K562 (cell line): Measurements from ENCODE around the gene PGPEP1. TPM values are rescaled to one million over a fixed set of nuclear protein-coding genes. Genes with fewer than 3 reads are reported as not detected.

Experiments used
- CBX1 ChIP-seq: sonication (generic); IDR thresholded peaks from 2 replicates; pipeline ENCODE4 v1.6.1; 2016; ENCODE audit warnings: antibody characterized with exemption, low read depth, mild to moderate bottlenecking
- DACH1 ChIP-seq: fragments of 450-650 bp; IDR thresholded peaks from 2 replicates; pipeline ENCODE4 v1.6.1; 2018; ENCODE audit not compliant: partially characterized antibody
- DNMT1 ChIP-seq: fragments of 450-650 bp; IDR thresholded peaks from 2 replicates; pipeline ENCODE4 v1.6.1; 2016; ENCODE audit warnings: antibody characterized with exemption, mild to moderate bottlenecking
- EHMT2 ChIP-seq: fragments of 450-650 bp; IDR thresholded peaks from 2 replicates; pipeline ENCODE4 v1.6.1; 2018; ENCODE audit warnings: antibody characterized with exemption
- EP400 ChIP-seq: fragments of 450-650 bp; IDR thresholded peaks from 2 replicates; pipeline ENCODE4 v1.6.1; 2017; ENCODE audit warnings: antibody characterized with exemption, mild to moderate bottlenecking, moderate library complexity
- FOS ChIP-seq: IDR thresholded peaks from 3 replicates; pipeline ENCODE4 v1.6.1; 2011; ENCODE audit not compliant: insufficient read length; ENCODE audit errors: extremely low read depth
- FOXM1 ChIP-seq, 2 experiments: fragments of 450-650 bp in 1 of 2; sonication (generic) in 1 of 2; formaldehyde crosslinking in 1 of 2; IDR thresholded peaks; 2 replicates each; pipeline versions ENCODE4 v1.6.1 to v1.9.0; 2017 to 2022; ENCODE audit warnings: low read depth in 2 of 2, mild to moderate bottlenecking in 2 of 2, missing genetic modification reagents in 1 of 2, moderate library complexity in 1 of 2
- GATAD2A ChIP-seq: fragments of 450-650 bp; IDR thresholded peaks from 2 replicates; pipeline ENCODE4 v1.6.1; 2017
- HMGXB4 ChIP-seq: sonication (generic); formaldehyde crosslinking; IDR thresholded peaks from 2 replicates; pipeline ENCODE4 v1.8.1; 2023; ENCODE audit warnings: mild to moderate bottlenecking, missing genetic modification reagents
- HNRNPL ChIP-seq: fragments of 200-400 bp; formaldehyde crosslinking; IDR thresholded peaks from 2 replicates; pipeline ENCODE4 v1.6.1; 2017; ENCODE audit warnings: low read depth, mild to moderate bottlenecking, low read length
- MITF ChIP-seq: IDR thresholded peaks from 2 replicates; pipeline ENCODE4 v1.6.1; 2014; ENCODE audit warnings: antibody characterized with exemption
- NRF1 ChIP-seq, 2 experiments: fragments of 450-650 bp; IDR thresholded peaks in 1 of 2; conservative IDR thresholded peaks in 1 of 2; 2 replicates each; pipeline ENCODE4 v1.6.1; 2014; ENCODE audit warnings: mild to moderate bottlenecking in 2 of 2
- TBL1XR1 ChIP-seq, 2 experiments: IDR thresholded peaks; 2 replicates each; pipeline ENCODE4 v1.6.1; 2012; ENCODE audit warnings: improper control_type of control experiment in 2 of 2, low read length in 2 of 2, mild to moderate bottlenecking in 1 of 2
- XRCC4 ChIP-seq: IDR thresholded peaks from one replicate; pipeline ENCODE4 v1.6.1; 2011; ENCODE audit not compliant: insufficient read depth, insufficient read length; ENCODE audit errors: extremely low read depth
- polyA plus RNA-seq, 8 experiments: library from polyadenylated mRNA; depleted of rRNA in 4 of 8; stranded (reverse) in 5 of 8; unstranded in 3 of 8; fragments of >200 nt; fragmentation: Nextera tagmentation in 2 of 8; fragmentation: Illumina TruSeq in 1 of 8; extraction: Ambion mirVana in 2 of 8; extraction: Trizol in 1 of 8; gene quantifications; 2 replicates each; pipeline versions ENCODE4 v1.2.1 to v1.2.3, GENCODE V29; 2011 to 2014; ENCODE audit warnings: inconsistent platforms in 1 of 8, missing spikeins in 1 of 8
- total RNA-seq, 7 experiments: library from RNA; depleted of rRNA in 6 of 7; stranded (reverse); fragments of >200 nt in 6 of 7; fragmentation: Illumina TruSeq in 2 of 7; extraction: Trizol in 2 of 7; gene quantifications; 2 replicates each; pipeline versions ENCODE4 v1.2.1 to v1.2.3, GENCODE V29; 2011 to 2021; ENCODE audit warnings: low replicate concordance in 1 of 7
- TF ChIP-seq, protein P1 (sequence below): fragments of 250-450 bp; sonication (Bioruptor Pico); IDR thresholded peaks from 2 replicates; pipeline ENCODE4 v1.8.0; 2022; ENCODE audit warnings: inconsistent platforms
- TF ChIP-seq, protein P2 (sequence below): fragments of 450-650 bp; IDR thresholded peaks from 2 replicates; pipeline ENCODE4 v1.6.1; 2017; ENCODE audit warnings: antibody characterized with exemption, mild to moderate bottlenecking

Gene PGPEP1
- total and polyA plus RNA-seq, 9 of the 15 experiments (the other 6 are each of a cell fraction or from before 2014, with no cell fraction given): 10.0 to 69.6 (median 33.5) TPM

GRCh38 chr19:18328340-18329034, 11.9 kb upstream of the PGPEP1 start (continued):
- TF ChIP-seq DACH1 (no peak), XRCC4 (no peak), EHMT2 (peak; percentile 32; the same call in 1 of the 2 replicates), DNMT1 (0 out of 2 replicates have a peak, but pooled peaks have one; percentile 41), TBL1XR1 (IDR thresholded peaks at IDR 0.05; ENCODE audit: low read length in 2 of 2) (0 out of 4 replicates have a peak, but pooled peaks of 1 of the 2 experiments have one; percentile 6), MITF (no peak), NRF1 (conservative IDR thresholded peaks at IDR 0.05 in 1 of 2, IDR thresholded peaks at IDR 0.05 in 1 of 2) (peak; percentile 9 to 29; a peak in 1 of 4 replicates), GATAD2A (no peak), EP400 (peak; percentile 26; the same call in 1 of the 2 replicates), FOS (peak; percentile 84), HNRNPL (no peak), HMGXB4 (CRISPR knock-in tag) (no peak), CBX1 (no peak), FOXM1 (IDR thresholded peaks at IDR 0.05; ENCODE audit: low read depth) (peak; percentile 85), FOXM1 (CRISPR knock-in tag; IDR thresholded peaks at IDR 0.05; ENCODE audit: low read depth) (no peak)
- TF ChIP-seq, protein P1, sequence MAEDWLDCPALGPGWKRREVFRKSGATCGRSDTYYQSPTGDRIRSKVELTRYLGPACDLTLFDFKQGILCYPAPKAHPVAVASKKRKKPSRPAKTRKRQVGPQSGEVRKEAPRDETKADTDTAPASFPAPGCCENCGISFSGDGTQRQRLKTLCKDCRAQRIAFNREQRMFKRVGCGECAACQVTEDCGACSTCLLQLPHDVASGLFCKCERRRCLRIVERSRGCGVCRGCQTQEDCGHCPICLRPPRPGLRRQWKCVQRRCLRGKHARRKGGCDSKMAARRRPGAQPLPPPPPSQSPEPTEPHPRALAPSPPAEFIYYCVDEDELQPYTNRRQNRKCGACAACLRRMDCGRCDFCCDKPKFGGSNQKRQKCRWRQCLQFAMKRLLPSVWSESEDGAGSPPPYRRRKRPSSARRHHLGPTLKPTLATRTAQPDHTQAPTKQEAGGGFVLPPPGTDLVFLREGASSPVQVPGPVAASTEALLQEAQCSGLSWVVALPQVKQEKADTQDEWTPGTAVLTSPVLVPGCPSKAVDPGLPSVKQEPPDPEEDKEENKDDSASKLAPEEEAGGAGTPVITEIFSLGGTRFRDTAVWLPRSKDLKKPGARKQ (CRISPR knock-in tag): no peak
- TF ChIP-seq, protein P2, sequence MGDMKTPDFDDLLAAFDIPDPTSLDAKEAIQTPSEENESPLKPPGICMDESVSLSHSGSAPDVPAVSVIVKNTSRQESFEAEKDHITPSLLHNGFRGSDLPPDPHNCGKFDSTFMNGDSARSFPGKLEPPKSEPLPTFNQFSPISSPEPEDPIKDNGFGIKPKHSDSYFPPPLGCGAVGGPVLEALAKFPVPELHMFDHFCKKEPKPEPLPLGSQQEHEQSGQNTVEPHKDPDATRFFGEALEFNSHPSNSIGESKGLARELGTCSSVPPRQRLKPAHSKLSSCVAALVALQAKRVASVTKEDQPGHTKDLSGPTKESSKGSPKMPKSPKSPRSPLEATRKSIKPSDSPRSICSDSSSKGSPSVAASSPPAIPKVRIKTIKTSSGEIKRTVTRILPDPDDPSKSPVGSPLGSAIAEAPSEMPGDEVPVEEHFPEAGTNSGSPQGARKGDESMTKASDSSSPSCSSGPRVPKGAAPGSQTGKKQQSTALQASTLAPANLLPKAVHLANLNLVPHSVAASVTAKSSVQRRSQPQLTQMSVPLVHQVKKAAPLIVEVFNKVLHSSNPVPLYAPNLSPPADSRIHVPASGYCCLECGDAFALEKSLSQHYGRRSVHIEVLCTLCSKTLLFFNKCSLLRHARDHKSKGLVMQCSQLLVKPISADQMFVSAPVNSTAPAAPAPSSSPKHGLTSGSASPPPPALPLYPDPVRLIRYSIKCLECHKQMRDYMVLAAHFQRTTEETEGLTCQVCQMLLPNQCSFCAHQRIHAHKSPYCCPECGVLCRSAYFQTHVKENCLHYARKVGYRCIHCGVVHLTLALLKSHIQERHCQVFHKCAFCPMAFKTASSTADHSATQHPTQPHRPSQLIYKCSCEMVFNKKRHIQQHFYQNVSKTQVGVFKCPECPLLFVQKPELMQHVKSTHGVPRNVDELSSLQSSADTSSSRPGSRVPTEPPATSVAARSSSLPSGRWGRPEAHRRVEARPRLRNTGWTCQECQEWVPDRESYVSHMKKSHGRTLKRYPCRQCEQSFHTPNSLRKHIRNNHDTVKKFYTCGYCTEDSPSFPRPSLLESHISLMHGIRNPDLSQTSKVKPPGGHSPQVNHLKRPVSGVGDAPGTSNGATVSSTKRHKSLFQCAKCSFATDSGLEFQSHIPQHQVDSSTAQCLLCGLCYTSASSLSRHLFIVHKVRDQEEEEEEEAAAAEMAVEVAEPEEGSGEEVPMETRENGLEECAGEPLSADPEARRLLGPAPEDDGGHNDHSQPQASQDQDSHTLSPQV: 0 out of 2 replicates have a peak, but pooled peaks have one; percentile 32
